ENCODE results near the gene CTNNA2.

Gene CTNNA2

DNA sequence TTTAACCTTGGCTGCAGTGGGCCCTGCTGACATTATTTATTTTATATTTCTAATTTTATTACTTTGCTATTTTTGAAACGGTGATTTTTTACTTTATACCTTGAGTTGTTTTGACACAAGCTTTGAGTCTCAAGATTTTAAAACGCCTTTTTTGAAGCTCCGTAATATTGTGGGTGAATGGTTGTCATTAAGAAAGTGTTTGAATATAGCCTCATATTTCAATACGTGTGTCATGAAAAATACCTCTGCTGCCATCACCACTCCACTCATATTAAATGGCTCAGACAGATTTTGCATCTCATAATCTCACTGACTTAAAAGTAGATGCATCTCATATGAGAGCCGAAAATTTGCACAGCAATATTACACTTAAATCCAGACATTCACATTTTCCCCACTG is 106.6 kb downstream of the CTNNA2 start:
- no peak for DNase-seq

DNA sequence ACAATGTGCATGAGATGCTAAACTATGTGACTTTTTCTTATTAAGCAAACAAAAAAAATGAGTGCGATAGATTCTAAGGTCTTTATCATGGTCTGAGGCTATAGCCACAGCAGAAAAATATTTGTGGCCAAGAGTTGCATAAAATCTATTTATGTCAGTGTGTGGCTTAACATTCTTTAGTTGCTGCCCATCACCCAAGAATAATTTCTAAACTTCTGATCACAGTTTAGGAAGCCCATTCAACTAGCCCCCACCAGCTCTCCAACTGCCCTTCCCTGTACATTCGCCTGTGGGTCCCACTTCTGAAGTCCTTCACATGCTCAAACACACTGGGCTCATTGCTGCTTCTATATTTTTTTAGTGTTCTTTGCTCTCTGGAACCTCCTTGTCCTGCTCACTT is 107.1 kb downstream of the CTNNA2 start:
- DNase-seq, result no peak

DNA sequence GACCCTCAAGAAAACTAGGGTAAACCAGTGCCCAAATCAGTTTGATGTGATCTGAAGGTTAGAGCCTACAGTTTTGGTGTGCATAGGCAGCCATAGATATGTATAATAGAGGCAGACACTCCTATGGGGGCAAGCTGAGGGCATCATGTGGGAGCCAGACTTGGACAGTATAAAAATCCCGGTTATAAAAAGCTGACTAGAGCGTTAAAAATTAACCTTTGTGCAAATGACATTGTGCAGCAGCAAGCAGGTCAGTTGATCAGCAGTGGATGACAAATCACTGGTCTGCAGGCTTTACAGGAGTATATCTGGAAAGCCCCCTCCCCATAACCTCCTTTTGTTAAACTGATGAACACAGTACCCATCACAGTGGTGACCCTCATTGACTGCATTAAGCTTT is 107.8 kb downstream of the CTNNA2 start:
- DNase-seq, result no peak

DNA sequence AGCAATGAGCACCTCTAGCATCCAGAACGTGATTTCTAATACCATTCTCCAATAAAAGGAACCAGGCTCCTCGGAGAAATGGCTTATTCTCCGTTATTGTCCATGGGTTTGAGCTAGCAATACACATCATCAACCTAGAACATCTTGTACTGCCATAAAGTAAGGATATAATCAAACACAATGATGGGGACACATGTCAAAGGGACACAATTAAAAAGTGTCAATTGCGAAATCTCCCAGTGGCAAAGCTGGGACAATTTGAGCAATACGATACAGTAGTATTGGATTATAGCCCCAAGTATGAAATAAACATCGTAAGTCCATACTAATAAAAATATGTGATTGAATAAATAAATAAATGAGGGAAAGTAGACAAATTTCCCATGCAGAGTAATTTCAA is 108.4 kb downstream of the CTNNA2 start:
- no peak for DNase-seq

DNA sequence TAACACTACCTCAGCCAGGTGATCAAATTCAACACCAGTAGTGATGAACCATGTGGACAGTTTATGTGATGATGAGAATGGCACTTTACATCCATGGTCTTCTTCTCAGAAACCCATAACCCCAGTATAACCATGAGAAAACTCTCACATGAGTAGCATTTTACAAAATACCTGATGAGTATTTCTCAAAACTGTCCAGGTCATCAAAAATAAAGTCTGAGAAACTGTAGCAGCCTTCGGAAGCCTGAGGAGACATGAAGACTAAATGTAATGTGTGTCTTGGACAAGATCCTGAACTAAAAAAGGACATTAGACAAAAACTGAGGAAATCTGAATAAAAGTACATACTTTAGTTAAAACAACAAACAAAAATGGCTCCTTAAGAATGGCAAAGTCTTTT is 108.9 kb downstream of the CTNNA2 start:
- DNase-seq, result no peak

DNA sequence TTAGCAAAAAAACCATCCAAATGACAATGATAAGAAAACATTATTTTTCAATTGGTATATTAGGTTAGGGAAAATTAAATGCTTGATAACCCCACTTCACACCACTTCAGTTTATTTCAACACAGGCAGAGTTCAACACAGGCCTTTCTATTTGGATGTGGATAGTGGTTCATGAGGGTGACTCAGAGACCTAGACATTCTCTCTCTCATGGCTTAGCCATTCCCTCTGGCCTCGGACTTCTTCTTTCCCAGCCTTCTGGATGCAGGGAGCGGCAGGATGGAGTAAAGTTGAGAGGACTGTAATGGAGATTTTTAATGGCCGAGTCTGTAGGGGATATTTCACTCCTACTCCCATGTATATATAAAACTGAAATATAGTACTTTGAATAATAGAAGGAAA is 109.7 kb downstream of the CTNNA2 start:
- DNase-seq, result no peak

DNA sequence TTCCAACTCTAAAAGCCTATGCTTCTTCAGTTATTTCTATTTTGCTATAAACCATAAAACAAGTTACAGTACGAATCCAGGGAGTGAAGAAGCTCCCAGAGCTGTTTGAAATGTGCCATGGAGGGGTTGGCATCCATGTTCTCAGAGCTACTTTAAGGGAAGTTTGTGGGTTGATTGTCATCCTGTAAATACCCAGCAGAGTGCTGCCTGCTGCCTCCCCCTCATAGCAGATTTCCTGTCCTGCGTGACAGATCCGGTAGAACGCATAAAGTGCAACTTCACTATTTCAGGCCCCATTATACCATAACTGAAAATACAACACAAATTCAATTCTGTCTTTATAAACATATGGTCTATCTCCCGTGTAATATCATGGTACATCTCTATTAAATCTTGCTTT is 114.4 kb downstream of the CTNNA2 start:
- no peak for DNase-seq

DNA sequence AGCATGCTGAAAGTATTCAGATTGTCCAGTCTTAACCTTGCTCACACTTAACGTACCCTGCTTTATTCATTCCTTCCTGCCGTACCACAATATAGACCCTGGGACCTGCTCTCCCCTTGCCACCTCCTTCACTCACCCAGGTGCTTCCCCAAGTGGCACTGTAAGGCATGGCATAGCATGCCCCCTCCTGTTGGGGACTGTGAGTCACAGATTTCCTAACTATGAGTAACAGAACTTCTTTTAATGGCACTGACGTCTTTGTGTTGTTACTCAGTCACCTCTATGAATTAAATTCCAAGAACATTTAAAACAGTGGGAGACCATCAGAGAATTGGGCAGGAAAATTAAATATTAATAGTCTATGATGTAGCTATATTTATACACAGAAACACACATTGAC is 117.2 kb downstream of the CTNNA2 start:
- DNase-seq, result no peak

DNA sequence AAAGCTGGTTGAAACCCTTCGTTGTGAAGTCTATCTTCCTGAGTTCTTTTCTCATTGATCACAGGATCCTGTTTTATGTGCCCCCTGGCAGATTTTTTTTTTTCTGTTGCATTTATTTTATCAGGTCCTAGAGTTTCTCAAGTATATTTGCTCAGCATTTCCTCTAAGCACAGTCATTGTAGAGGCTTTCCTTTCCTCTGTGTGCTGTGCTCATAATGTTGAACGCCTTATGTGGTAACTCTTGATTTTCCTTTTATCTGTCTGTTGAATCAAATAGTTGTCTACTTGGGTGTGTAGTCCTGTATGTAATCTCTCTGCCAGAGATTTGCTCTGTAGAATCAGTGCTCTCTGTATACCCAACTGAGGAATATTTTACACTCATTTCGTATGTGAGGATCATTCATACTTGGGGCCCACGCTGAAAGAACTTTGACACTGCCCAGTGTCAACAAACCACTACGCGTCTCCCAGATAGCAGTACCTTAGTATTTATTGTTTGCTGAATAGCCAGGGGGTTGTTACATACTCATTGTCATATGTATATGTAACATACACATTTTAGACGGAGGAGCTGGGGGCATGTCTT is 118.2 kb downstream of the CTNNA2 start:
- DNase-seq, result no peak

DNA sequence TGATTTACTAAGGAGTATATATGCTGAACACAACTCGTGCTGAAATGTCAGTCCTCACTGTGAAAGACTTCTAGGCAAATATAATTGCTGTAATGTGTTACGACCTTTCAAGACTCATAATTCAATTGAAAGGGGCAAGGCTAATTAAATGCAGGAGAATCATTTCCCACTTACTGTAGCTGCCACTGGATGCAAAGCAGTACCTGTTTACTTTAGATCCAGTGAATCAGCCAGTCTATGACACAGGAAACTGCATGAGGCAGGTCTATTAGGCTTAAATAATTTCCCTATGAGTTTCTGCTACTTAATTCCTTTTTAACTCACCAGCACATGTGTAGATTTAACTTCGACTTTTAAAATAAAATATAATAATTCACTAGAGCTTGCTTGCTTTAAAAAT is 125.6 kb downstream of the CTNNA2 start:
- DNase-seq, result peak; percentile 79

DNA sequence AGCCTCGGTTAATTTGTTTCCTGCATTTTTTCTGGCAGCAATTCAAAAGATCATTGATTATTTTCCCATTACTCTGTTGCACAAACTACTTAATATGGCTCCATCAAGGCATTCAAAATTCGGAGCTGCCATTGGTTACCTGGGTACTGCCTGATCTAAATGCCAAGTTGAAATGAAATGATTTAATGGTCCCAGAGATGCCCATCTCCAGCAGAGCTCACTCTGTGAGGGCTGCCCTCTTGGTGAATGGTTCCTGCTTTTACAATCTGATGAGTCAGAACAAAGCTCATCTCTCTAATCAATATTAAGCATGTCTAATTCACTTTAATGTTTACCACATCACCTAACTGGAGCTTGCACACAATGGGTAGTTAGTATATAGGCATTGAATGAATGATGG is 126.1 kb downstream of the CTNNA2 start:
- DNase-seq, result no peak

DNA sequence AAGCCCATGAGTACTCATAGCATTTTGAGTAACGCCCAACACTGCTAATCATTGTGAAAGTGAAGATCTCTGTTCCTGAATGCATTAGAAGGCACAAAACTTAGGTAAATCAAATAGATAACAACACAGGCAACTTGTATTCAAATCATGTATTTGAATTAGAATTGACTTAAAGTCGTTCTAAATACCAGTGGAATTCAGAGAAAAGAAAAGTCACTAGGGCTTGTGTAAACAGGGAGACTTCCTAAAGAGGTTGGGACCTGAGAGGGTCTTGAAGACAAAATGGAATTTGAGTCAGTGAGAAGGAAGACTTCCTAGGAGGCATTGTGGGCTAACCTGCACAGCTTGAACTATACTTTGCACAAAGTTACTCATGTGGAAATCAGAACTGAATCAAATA is 127.2 kb downstream of the CTNNA2 start:
- DNase-seq, result no peak

DNA sequence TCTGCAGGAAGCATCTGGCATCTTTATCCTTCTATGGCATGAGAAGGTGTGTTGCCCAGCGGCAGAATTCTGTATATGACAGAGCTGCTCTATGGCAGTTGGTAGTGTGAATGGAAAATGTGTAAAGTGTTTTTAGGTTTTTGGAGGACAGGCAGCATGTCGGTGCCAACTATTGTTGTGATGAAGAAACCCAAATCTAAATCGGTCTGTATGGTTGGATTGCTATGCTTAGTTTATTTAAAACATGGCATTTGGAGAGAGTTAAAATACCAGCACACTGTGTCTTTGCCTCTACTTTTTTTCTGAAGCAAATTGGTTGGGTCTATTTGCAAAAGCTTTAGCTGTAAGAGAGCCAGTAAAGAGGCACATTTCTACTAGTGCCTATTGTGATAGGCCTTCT is 136.7 kb downstream of the CTNNA2 start:
- no peak for DNase-seq

DNA sequence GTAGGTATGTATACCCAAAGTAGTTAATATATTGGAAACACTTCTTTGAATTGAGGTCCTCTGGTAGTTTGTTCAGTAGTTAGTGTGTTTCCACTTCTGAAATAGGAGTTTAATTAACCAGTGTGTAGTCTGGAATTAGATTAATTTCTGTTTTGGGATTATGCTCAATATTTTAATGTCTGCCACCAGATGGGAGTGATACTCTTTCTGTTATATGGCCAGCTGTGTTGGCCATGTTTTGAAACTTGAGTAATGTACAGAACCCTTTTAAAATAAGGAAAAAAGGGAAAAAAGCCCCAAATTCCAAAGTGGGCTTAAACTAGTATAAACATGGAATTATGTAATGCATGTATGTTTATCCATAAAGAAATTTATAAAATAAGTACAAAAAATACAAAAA is 147.7 kb downstream of the CTNNA2 start:
- DNase-seq, result no peak

DNA sequence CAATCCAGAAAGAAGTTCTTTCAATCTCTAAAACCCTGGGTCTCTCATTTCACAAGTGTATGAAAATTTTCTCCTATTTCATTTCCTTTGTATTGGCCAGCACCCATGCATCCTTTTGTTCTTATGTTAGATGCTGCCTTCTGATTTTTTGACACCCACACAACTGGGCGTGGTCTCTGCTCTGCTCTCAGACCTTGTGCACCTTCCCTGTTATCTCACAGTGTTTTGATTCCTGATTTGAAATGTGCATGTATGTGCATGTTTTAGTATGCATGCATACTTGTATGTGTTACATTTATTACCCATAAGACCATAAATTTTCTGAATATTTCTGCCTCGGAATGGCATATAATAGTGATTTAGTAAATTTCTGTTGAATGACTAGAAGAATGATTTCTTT is 152.2 kb downstream of the CTNNA2 start:
- no peak for DNase-seq

DNA sequence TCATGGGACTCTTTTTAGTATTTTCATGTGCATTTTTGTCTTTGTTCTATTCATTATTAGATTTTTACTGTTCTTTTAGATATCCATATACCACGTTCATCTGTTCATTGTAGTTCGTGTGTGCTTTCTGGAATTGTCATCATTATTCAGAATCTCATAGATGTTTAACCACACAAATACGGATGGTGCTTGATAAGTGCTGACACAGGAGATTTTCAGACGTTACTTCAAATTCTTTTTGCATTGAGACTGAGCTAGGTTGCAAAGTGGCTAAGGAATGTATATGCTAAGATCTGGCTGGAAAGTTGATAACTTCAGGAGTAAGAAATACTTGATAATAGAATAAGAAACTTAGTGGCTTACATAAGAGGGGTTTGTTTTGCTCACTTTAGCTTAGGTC is 153.6 kb downstream of the CTNNA2 start:
- DNase-seq, result no peak

DNA sequence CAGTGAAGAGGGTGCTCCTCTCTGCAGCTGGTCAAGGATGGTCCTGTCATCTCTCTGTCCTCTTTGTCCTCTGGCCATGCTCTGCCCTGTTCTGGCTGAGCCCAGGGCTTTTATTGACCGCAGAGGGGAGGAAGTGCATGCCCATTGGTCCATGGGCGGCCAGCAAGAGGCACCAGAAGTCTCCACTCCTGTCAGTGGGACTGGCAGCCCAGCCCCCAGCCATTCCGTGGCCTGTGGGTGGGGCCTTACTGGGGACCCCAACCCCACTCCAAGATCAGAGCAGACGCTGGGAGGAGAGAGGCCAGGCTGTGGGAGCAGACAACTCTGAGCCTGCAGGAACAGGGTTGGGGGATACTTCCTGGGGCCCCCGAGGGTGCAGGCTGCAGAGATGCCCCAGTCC is 156.9 kb downstream of the CTNNA2 start:
- no peak for DNase-seq

DNA sequence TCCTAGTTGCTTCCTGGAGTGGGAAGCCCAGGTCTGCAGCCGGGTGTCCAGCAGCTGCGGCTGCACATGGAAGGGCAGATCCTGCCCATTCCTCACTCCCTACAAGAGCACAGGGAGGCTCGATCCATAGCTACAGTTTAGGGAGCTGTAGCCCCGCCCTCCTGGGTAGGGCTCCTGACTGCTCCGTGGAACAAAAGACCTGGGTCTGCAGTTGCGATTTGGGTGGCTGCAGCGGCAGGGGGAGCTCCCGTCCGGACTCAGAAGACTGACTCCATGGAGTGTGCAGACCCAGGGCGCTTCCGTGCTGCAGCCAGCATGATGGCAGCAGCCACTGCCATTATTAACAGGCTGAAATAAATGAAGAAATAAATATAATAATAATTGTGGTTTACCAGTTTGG is 157.3 kb downstream of the CTNNA2 start:
- DNase-seq, result no peak

DNA sequence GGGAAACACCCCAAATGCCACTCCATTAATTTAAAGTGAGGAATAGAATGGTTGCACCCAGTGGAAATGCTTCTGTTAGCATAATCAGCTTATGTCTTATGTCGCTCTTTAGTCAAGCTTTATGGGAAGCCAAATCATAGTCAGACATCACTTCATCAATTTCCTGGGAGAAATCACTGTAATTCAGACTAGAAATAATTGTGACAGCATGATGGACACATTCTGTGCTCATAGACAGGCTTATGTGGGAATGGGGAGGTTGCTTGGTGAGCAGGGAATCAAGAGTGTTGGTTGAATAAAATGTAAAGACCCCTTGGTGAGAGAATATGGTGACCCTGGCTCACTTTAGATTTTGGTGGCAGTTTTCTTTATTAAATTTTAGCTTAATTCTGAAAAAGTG is 174.0 kb downstream of the CTNNA2 start:
- DNase-seq, result no peak

DNA sequence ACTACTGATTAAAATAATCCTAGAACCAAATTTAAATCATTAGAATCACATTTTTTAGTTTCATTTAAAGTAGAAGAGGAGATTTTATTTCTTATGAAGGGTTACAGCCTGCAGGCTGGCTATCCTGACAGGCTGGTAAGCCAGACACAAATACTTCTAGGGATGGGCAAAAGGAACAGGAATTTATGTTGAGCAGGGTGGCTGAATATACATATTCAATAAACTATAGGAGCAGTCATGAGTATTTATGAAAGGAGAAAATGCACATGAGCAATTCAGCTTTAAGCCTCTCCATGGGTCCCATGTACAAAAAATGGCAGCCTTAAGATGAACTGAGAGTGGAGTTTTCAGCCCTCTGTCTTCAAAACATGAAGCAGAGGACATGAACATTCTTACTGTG is 182.4 kb downstream of the CTNNA2 start:
- no peak for DNase-seq

DNA sequence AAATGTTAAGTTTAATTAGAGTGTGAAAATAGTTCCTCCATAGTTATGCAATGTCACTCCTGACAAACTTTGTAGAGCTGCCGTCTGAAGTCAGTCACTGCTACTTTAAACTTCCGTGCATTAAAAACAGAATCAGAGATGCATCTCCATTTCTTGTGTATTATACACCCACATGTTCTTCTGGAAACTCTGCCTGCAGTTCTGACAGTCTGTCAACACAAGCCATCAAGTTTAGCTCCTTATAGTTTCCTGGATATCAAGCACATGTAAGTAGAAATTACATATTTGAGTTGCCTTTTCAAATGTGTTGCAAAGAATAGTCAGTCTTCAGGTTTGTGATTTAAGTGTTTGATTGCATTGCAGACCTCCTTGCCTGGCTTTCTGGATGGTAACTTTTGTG is 184.3 kb downstream of the CTNNA2 start:
- DNase-seq, result no peak

DNA sequence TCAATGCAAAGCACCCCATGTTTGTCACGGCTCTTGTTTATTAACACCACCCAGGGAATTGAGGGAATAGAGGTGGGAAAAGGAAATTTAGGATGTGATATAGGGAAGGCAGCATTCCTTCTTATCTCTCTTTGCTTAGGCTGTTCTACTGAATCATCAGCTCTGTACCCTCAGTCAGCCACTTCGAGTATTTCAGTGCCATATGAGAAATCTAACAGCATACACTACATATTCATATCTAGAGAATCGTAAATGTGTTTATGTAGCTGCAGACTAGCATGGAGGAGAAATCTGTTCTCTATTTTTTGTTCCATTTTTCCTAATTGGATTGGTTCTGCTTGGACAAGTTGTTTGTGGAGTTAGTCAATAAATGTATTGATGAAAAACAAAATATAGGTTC is 187.8 kb downstream of the CTNNA2 start:
- DNase-seq, result no peak

DNA sequence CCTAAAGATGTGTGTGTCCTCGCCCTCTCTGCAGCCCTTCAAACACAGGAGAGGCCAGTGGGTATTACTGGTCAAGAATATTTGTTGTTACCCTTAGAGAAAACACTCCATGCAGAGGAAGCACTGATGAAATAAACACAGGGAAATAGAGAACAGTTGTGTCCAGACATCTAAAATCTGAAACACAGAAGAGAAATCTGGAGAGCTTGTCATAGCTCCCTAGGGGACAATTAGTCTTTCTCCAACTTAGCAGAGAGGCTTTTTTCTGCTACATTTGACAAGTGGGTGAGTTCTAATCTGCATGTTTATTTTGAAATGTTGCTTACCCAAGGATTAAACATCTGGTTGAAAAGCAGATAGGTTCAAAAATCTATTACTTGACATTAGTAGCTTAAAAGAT is 190.1 kb downstream of the CTNNA2 start:
- DNase-seq, result peak; percentile 36

DNA sequence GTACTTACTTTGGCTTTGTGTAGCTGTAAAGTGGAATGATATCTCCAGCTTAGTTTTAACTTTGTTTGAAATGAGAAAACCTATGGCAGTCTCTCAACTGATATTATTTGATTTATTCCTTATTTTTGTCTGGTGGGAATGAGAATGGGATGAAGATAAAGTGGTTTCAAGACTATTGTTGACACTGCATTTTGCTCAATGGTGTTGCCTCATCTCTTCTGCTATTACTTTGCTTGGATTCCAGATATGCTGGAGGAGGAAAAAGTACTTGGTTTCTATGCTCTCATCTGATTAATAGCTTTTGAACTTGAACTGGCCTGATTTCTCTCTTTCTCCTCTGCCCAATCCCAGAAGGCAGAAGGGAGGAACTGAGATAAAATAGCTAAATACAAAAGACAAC is 198.2 kb downstream of the CTNNA2 start:
- DNase-seq, result no peak

DNA sequence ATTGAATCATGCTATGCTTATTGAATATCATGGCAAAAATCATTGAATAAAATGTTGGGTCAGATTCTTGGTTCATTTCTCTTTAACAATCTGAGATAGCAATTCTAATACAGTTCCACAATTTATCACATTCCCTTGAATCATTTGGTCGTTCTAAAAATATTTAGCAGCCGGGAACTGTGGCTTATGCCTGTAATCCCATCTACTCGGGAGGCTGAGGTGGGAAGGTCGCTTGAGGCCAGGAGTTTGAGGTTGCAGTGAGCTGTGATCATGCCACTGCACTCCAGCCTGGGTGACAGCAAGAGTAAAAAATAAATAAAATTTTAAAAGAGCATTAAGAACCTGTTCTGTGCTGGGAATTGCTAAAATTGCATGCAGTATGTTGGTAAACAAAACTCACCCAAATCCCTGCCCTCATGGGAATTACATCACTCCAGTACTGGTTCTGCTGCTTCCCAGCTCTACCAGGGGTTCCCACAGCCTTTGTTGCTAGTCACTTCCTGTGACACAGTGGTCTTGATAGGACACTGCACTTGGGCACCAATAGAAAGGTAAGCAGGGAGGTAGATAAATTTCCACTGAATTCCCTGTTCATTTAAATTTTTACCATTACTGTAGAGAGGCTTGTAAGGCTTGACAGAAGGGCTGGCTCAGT is 200.4 kb downstream of the CTNNA2 start:
- no peak for DNase-seq

DNA sequence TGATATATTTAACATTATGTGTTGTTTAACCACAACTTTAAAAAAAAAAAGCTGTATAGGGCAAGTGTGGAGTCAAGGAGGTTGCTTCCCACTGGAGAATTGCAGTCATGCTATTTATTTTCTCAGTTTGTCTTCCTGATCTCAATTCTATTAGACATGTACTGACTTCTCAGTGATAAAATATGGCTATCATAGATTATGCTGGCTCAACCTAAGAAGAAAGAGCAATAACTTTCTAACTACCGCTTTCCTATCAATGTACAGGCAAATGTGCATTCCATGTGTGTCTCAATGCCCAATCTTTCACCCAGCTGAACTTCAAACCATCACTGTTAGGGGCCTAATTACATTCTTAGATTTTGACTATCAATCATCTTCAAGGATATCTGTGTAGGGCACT is 201.4 kb downstream of the CTNNA2 start:
- DNase-seq, result no peak

All from DMS153 (cell line).